ENCODE data around the gene RAB34.

The RAB34 gene

GRCh38 chr17:28675490-28675889 is 42.2 kb downstream of the RAB34 start:
- DNase-seq = no peak

- DNase-seq = no peak
These were observed 47.8 kb downstream of the RAB34 start for GRCh38 chr17:28669918-28670317.

GRCh38 chr17:28667870-28668269 is 49.8 kb downstream of the RAB34 start:
- DNase-seq = no peak

GRCh38 chr17:28665994-28666393 is 51.7 kb downstream of the RAB34 start:
- no peak for DNase-seq

Measured in activated CD8-positive, alpha-beta memory T cell treated with anti-CD3 and anti-CD28 coated beads, Interleukin-2, amount 50 U/mL, for 4 hours (primary cell).